ENCODE measurements around the gene AREG.

AREG gene

GRCh38 chr4:74475091-74475800, 30.3 kb downstream of the AREG start:
- Histone ChIP-seq H3K9me3 (ENCODE audit: severe bottlenecking) (no peaks in the 10 kb centered on the region), H3K4me1 (ENCODE audit: insufficient read depth, poor library complexity, severe bottlenecking) (peaks cover 37% of the 10 kb centered on the region), H3K27ac (ENCODE audit: poor library complexity, severe bottlenecking) (peak overlapping the region; percentile 55), H3K27me3 (ENCODE audit: insufficient read depth, poor library complexity, severe bottlenecking) (no peaks in the 10 kb centered on the region), H3K4me3 (ENCODE audit: severe bottlenecking) (no peak overlapping the region), H3K36me3 (ENCODE audit: low read depth) (no peaks in the 10 kb centered on the region)
- ATAC-seq (ENCODE audit: low read depth), result no peak
- no peak for DNase-seq (ENCODE audit: low spot score)
- TF ChIP-seq CTCF (IDR thresholded peaks at IDR 0.05; ENCODE audit: poor library complexity, severe bottlenecking), result no peak

GRCh38 chr4:74475946-74476345, 31.0 kb downstream of the AREG start:
- H3K27me3 ChIP-seq (ENCODE audit: insufficient read depth, poor library complexity, severe bottlenecking), result no peaks in the 10 kb centered on the region
- ATAC-seq (ENCODE audit: low read depth) (no peak), DNase-seq (ENCODE audit: low spot score) (no peak)
- no peak overlapping the region for H3K4me3 ChIP-seq (ENCODE audit: severe bottlenecking)
- peaks cover 34% of the 10 kb centered on the region for H3K4me1 ChIP-seq (ENCODE audit: insufficient read depth, poor library complexity, severe bottlenecking)
- no peak for TF ChIP-seq CTCF (IDR thresholded peaks at IDR 0.05; ENCODE audit: poor library complexity, severe bottlenecking)
- no peak overlapping the region for H3K27ac ChIP-seq (ENCODE audit: poor library complexity, severe bottlenecking)
- H3K36me3 ChIP-seq (ENCODE audit: low read depth), result no peaks in the 10 kb centered on the region
- no peaks in the 10 kb centered on the region for H3K9me3 ChIP-seq (ENCODE audit: severe bottlenecking)

- TF ChIP-seq CTCF (IDR thresholded peaks at IDR 0.05; ENCODE audit: poor library complexity, severe bottlenecking), result no peak
- DNase-seq (ENCODE audit: low spot score) (no peak), ATAC-seq (ENCODE audit: low read depth) (no peak)
- Histone ChIP-seq H3K4me1 (ENCODE audit: insufficient read depth, poor library complexity, severe bottlenecking) (peaks cover 12% of the 10 kb centered on the region), H3K27ac (ENCODE audit: poor library complexity, severe bottlenecking) (no peak overlapping the region), H3K36me3 (ENCODE audit: low read depth) (no peaks in the 10 kb centered on the region), H3K9me3 (ENCODE audit: severe bottlenecking) (no peaks in the 10 kb centered on the region), H3K27me3 (ENCODE audit: insufficient read depth, poor library complexity, severe bottlenecking) (no peaks in the 10 kb centered on the region), H3K4me3 (ENCODE audit: severe bottlenecking) (no peak overlapping the region)
Measured at GRCh38 chr4:74479009-74479408, 34.1 kb downstream of the AREG start.

- no peaks in the 10 kb centered on the region for H3K36me3 ChIP-seq (ENCODE audit: low read depth)
- H3K4me1 ChIP-seq (ENCODE audit: insufficient read depth, poor library complexity, severe bottlenecking), result no peaks in the 10 kb centered on the region
- no peaks in the 10 kb centered on the region for H3K27me3 ChIP-seq (ENCODE audit: insufficient read depth, poor library complexity, severe bottlenecking)
- H3K4me3 ChIP-seq (ENCODE audit: severe bottlenecking), result no peak overlapping the region
- no peak for DNase-seq (ENCODE audit: low spot score)
- no peak for ATAC-seq (ENCODE audit: low read depth)
- TF ChIP-seq CTCF (IDR thresholded peaks at IDR 0.05; ENCODE audit: poor library complexity, severe bottlenecking), result no peak
- H3K27ac ChIP-seq (ENCODE audit: poor library complexity, severe bottlenecking), result no peak overlapping the region
- no peaks in the 10 kb centered on the region for H3K9me3 ChIP-seq (ENCODE audit: severe bottlenecking)
Measured at GRCh38 chr4:74480267-74480666, 35.3 kb downstream of the AREG start.

- Histone ChIP-seq H3K27me3 (ENCODE audit: insufficient read depth, poor library complexity, severe bottlenecking) (no peaks in the 10 kb centered on the region), H3K36me3 (ENCODE audit: low read depth) (no peaks in the 10 kb centered on the region), H3K27ac (ENCODE audit: poor library complexity, severe bottlenecking) (no peak overlapping the region), H3K4me1 (ENCODE audit: insufficient read depth, poor library complexity, severe bottlenecking) (no peaks in the 10 kb centered on the region), H3K9me3 (ENCODE audit: severe bottlenecking) (no peaks in the 10 kb centered on the region), H3K4me3 (ENCODE audit: severe bottlenecking) (no peak overlapping the region)
- DNase-seq (ENCODE audit: low spot score), result no peak
- ATAC-seq (ENCODE audit: low read depth), result no peak
- no peak for TF ChIP-seq CTCF (IDR thresholded peaks at IDR 0.05; ENCODE audit: poor library complexity, severe bottlenecking)
Measured at GRCh38 chr4:74481891-74482609, 37.1 kb downstream of the AREG start.
